Sigmoid colon (tissue), 7 donors: ENCODE results near the gene GBF1. TPM values are rescaled to one million over a fixed set of nuclear protein-coding genes. Genes with fewer than 3 reads are reported as not detected.

Source experiments
- DNase-seq: peaks from one replicate; pipeline ENCODE4 v3.0.0-alpha.2; 2019
- H3K27ac ChIP-seq, 4 donors: fragments of 200-600 bp; sonication (generic); one replicate each; pipeline ENCODE4 v1.5.1; 2016 to 2019; ENCODE audit warnings: mild to moderate bottlenecking in 1 of 4
- H3K27me3 ChIP-seq, 3 donors: fragments of 200-600 bp; sonication (generic); one replicate each; pipeline ENCODE4 v1.5.1; 2019; ENCODE audit warnings: mild to moderate bottlenecking in 1 of 3
- H3K36me3 ChIP-seq, 4 donors: fragments of 200-600 bp; sonication (generic); one replicate each; pipeline ENCODE4 v1.5.1; 2016 to 2019
- H3K4me1 ChIP-seq, 4 donors: fragments of 200-600 bp; sonication (generic); one replicate each; pipeline ENCODE4 v1.5.1; 2017 to 2019
- H3K4me3 ChIP-seq, 4 donors: fragments of 200-600 bp; sonication (generic); one replicate each; pipeline ENCODE4 v1.5.1; 2017 to 2019; ENCODE audit warnings: mild to moderate bottlenecking in 2 of 4, moderate library complexity in 1 of 4
- H3K9me3 ChIP-seq, 4 donors: fragments of 200-600 bp in 3 of 4; sonication (generic) in 3 of 4; one replicate each; pipeline versions ENCODE4 v1.5.1 to v1.6.1; 2013 to 2019
- EP300 ChIP-seq, 4 donors: sonication (generic); formaldehyde crosslinking; IDR thresholded peaks; one replicate each; pipeline ENCODE4 v1.6.1; 2017; ENCODE audit warnings: antibody characterized with exemption in 4 of 4
- POLR2A ChIP-seq, 2 donors: fragments of 450-650 bp; IDR thresholded peaks; one replicate each; pipeline ENCODE4 v1.6.1; 2016; ENCODE audit warnings: antibody characterized with exemption in 2 of 2, mild to moderate bottlenecking in 2 of 2, moderate library complexity in 2 of 2
- POLR2AphosphoS5 ChIP-seq, 4 donors: sonication (generic); formaldehyde crosslinking; IDR thresholded peaks; one replicate each; pipeline ENCODE4 v1.6.1; 2017; ENCODE audit warnings: antibody characterized with exemption in 4 of 4
- WGBS, 2 donors: extraction: QIAGEN DNeasy Blood & Tissue Kit; methylation state at CpG; one replicate each; pipeline ENCODE4 v1.1.7; 2013; 5-methylcytosine and 5-hydroxymethylcytosine counted together
- intact Hi-C: fragments of 100-400 bp; cut with DNase I; formaldehyde crosslinking; loops from one replicate; pipeline ENCODE4 v1.15.1; 2023
- polyA plus RNA-seq, 3 donors: library from polyadenylated mRNA; stranded (reverse); fragments of 200-250 nt; gene quantifications; one replicate each; pipeline ENCODE4 v1.2.3, GENCODE V29; 2013
- total RNA-seq, 4 donors: library from RNA; depleted of rRNA; stranded (reverse); fragments of >200 nt; gene quantifications; one replicate each; pipeline ENCODE4 v1.1.0, GENCODE V29; 2016
- TF ChIP-seq, protein P1 (sequence below), 4 experiments: fragments of 450-650 bp in 3 of 4; fragments of 200-600 bp in 1 of 4; IDR thresholded peaks; one replicate each; pipeline ENCODE4 v1.5.1; 2016 to 2019; ENCODE audit warnings: antibody characterized with exemption in 4 of 4, mild to moderate bottlenecking in 3 of 4, moderate library complexity in 2 of 4
- donor health status: healthy with polysubstance abuse.
- donor health status: Bipolar disorder and iron deficiency.
- donor health status: healthy.

Gene GBF1
- total and polyA plus RNA-seq, 7 donors, result 8.4 to 38.2 (median 18.5) TPM

GRCh38 chr10:102367441-102367840, 122.1 kb downstream of the GBF1 start:
- H3K27ac ChIP-seq, result no peak overlapping the region
- no peak overlapping the region for H3K4me3 ChIP-seq
- 98 to 99% methylated on average over 1 of the region's 1 CpG for WGBS, 2 donors
- no peaks in the 10 kb centered on the region for H3K27me3 ChIP-seq
- DNase-seq, result no peak
- H3K4me1 ChIP-seq, result no peaks in the 10 kb centered on the region
- intact Hi-C loops, result no loop called here
- no peak for TF ChIP-seq POLR2AphosphoS5 (IDR thresholded peaks at IDR 0.05)
- TF ChIP-seq EP300 (IDR thresholded peaks at IDR 0.05), result no peak
- no peak for TF ChIP-seq POLR2A (IDR thresholded peaks at IDR 0.05)
- TF ChIP-seq, protein P1, sequence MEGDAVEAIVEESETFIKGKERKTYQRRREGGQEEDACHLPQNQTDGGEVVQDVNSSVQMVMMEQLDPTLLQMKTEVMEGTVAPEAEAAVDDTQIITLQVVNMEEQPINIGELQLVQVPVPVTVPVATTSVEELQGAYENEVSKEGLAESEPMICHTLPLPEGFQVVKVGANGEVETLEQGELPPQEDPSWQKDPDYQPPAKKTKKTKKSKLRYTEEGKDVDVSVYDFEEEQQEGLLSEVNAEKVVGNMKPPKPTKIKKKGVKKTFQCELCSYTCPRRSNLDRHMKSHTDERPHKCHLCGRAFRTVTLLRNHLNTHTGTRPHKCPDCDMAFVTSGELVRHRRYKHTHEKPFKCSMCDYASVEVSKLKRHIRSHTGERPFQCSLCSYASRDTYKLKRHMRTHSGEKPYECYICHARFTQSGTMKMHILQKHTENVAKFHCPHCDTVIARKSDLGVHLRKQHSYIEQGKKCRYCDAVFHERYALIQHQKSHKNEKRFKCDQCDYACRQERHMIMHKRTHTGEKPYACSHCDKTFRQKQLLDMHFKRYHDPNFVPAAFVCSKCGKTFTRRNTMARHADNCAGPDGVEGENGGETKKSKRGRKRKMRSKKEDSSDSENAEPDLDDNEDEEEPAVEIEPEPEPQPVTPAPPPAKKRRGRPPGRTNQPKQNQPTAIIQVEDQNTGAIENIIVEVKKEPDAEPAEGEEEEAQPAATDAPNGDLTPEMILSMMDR (IDR thresholded peaks at IDR 0.05), result no peak
- H3K9me3 ChIP-seq, result no peaks in the 10 kb centered on the region
- H3K36me3 ChIP-seq, result peaks cover 70 to 100% (median 84%) of the 10 kb centered on the region in 4 donors

- Histone ChIP-seq H3K36me3 (peaks cover 67 to 100% (median 82%) of the 10 kb centered on the region in 4 donors), H3K9me3 (no peaks in the 10 kb centered on the region), H3K27ac (no peak overlapping the region), H3K4me3 (no peak overlapping the region), H3K4me1 (no peaks in the 10 kb centered on the region), H3K27me3 (no peaks in the 10 kb centered on the region)
- DNase-seq, result no peak
- intact Hi-C loops, result no loop called here
- 87 to 94% methylated on average over 3 of the region's 3 CpGs for WGBS, 2 donors
- TF ChIP-seq POLR2AphosphoS5 (IDR thresholded peaks at IDR 0.05) (no peak), EP300 (IDR thresholded peaks at IDR 0.05) (no peak), POLR2A (IDR thresholded peaks at IDR 0.05) (no peak)
- TF ChIP-seq, protein P1 (IDR thresholded peaks at IDR 0.05), result no peak
Observed at GRCh38 chr10:102368077-102368476, 122.7 kb downstream of the GBF1 start.

- H3K27me3 ChIP-seq, result no peaks in the 10 kb centered on the region
- intact Hi-C loops, result no loop called here
- no peak overlapping the region for H3K4me3 ChIP-seq
- TF ChIP-seq, protein P1 (IDR thresholded peaks at IDR 0.05), result no peak
- TF ChIP-seq POLR2A (IDR thresholded peaks at IDR 0.05), result no peak
- no peak for TF ChIP-seq EP300 (IDR thresholded peaks at IDR 0.05)
- no peak for TF ChIP-seq POLR2AphosphoS5 (IDR thresholded peaks at IDR 0.05)
- DNase-seq, result no peak
- no peaks in the 10 kb centered on the region for H3K4me1 ChIP-seq
- H3K36me3 ChIP-seq, result peaks cover 48 to 100% (median 73%) of the 10 kb centered on the region in 4 donors
- H3K9me3 ChIP-seq, result no peaks in the 10 kb centered on the region
- 96 to 99% methylated on average over 2 of the region's 2 CpGs for WGBS, 2 donors
- no peak overlapping the region for H3K27ac ChIP-seq
Observed at GRCh38 chr10:102371295-102371694, 126.0 kb downstream of the GBF1 start.

- Histone ChIP-seq H3K4me1 (no peaks in the 10 kb centered on the region), H3K36me3 (peaks cover 22 to 100% (median 68%) of the 10 kb centered on the region in 4 donors), H3K27me3 (no peaks in the 10 kb centered on the region), H3K27ac (no peak overlapping the region), H3K9me3 (no peaks in the 10 kb centered on the region), H3K4me3 (no peak overlapping the region)
- intact Hi-C loops, result no loop called here
- no peak for DNase-seq
- TF ChIP-seq POLR2AphosphoS5 (IDR thresholded peaks at IDR 0.05) (no peak), EP300 (IDR thresholded peaks at IDR 0.05) (no peak), POLR2A (IDR thresholded peaks at IDR 0.05) (no peak)
- TF ChIP-seq, protein P1 (IDR thresholded peaks at IDR 0.05), result no peak
- WGBS, 2 donors, result 94 to 95% methylated on average over 7 of the region's 7 CpGs
Observed at GRCh38 chr10:102375250-102375649, 129.9 kb downstream of the GBF1 start.

DNA sequence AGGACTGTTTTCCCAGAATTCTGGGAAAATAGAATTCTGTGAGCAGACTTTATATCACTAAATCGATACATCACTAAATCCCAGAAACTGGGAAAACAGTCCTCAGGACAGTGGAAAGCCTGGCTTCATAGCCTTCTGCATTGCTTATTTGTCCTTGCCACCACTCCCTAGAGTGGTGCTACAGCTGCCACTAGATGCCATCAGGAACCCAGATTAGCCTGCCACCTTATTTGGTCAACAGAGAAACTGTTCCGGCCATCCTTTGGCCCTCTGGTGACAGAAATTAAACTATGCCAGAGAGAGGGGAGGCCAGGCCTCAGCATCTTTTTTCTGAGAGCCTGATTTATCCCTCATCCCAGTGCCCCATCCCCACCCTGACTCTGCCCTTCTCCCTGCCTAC, 130.5 kb downstream of the GBF1 start:
- TF ChIP-seq POLR2AphosphoS5 (IDR thresholded peaks at IDR 0.05), result no peak
- Histone ChIP-seq H3K36me3 (peaks cover 20 to 100% (median 68%) of the 10 kb centered on the region in 4 donors), H3K9me3 (no peaks in the 10 kb centered on the region), H3K27ac (no peak overlapping the region), H3K27me3 (no peaks in the 10 kb centered on the region), H3K4me1 (no peaks in the 10 kb centered on the region), H3K4me3 (no peak overlapping the region)
- 94 to 95% methylated on average over 2 of the region's 2 CpGs for WGBS, 2 donors
- intact Hi-C loops, result no loop called here
- DNase-seq, result no peak
